Muscle layer of duodenum (tissue), 2 donors: ENCODE data around the gene KIAA0930.
A peak's percentile ranks its signal among the peaks of the same experiment; 100 is the strongest.

Experiments used
- H3K27ac ChIP-seq: one replicate; pipeline ENCODE4 v1.7.0; 2013; ENCODE audit warnings: mild to moderate bottlenecking, low read length
- H3K27me3 ChIP-seq: one replicate; pipeline ENCODE4 v1.7.0; 2013; ENCODE audit warnings: low read depth, mild to moderate bottlenecking, control low read depth, low read length
- H3K36me3 ChIP-seq, 2 donors: one replicate each; pipeline ENCODE4 v1.7.0; 2013; ENCODE audit warnings: low read length in 2 of 2, control low read depth in 1 of 2, mild to moderate bottlenecking in 1 of 2; ENCODE audit not compliant: insufficient read depth in 2 of 2, control insufficient read depth in 1 of 2
- H3K4me1 ChIP-seq, 2 donors: one replicate each; pipeline ENCODE4 v1.7.0; 2013; ENCODE audit warnings: low read length in 2 of 2, mild to moderate bottlenecking in 2 of 2, control low read depth in 1 of 2, moderate library complexity in 1 of 2; ENCODE audit not compliant: insufficient read depth in 2 of 2, control insufficient read depth in 1 of 2
- H3K4me3 ChIP-seq, 2 donors: one replicate each; pipeline ENCODE4 v1.7.0; 2013; ENCODE audit warnings: low read length in 2 of 2, low read depth in 1 of 2, mild to moderate bottlenecking in 1 of 2
- H3K9me3 ChIP-seq, 2 donors: one replicate each; pipeline ENCODE4 v1.7.0; 2013; ENCODE audit warnings: low read length in 2 of 2, control low read depth in 1 of 2, mild to moderate bottlenecking in 1 of 2; ENCODE audit not compliant: control insufficient read depth in 1 of 2
- donor health status: healthy.

Gene KIAA0930

DNA sequence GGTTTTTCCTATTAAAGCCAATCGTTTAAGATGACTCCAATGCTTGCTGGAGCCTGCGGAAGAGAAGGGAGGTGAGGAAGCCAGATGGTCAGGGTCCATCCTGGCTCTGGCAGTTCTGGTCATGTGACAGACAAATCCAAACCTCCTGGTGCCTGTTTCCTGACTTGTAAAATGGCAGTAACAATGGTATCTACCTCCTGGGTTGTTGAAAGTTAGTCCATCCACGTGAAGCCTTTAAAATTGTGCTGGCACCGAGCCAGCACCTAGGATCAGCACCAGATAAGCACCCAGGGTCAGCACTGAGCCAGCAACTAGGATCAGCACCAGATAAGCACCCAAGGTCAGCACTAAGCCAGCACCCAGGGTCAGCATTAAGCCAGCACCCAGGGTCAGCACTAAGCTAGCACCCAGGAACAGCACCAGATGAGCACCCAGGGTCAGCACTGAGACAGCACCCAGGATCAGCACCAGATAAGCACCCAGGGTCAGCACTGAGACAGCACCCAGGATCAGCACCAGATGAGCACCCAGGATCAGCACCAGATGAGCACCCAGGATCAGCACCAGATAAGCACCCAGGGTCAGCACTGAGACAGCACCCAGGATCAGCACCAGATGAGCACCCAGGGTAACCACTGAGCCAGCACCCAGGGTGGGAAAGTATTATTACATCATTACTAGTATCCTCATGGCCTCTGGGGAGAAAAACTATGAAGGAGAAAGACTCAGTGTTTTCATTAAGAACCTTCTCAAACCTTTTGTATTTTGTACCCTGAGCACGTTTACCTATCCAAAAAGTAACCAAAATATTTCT lies 17.2 kb downstream of the KIAA0930 start:
- Histone ChIP-seq H3K27ac (no peak overlapping the region), H3K9me3 (no peaks in the 10 kb centered on the region), H3K27me3 (no peaks in the 10 kb centered on the region), H3K4me3 (no peak overlapping the region), H3K4me1 (peaks cover 0 to 36% of the 10 kb centered on the region in 2 donors), H3K36me3 (no peaks in the 10 kb centered on the region)

DNA sequence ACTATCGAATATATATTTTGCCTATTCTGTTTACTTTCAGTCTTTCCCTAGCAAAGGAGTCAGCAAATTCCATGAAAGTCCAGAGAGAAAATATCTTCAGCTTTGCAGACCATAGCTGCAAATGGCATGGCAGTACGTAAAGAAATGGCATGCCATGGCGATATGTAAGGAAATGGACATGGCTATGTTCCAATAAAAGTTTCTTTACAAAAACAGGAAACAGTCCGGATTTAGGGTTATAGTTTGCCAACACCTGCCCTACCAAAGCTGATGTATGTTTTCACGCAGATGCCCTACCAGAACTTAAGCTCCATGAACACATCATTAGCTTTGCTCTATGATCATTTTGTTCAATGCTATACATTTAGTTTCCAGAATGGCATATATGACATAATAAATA lies 19.5 kb downstream of the KIAA0930 start:
- H3K27me3 ChIP-seq = no peaks in the 10 kb centered on the region
- no peak overlapping the region for H3K27ac ChIP-seq
- H3K36me3 ChIP-seq = no peaks in the 10 kb centered on the region
- no peak overlapping the region for H3K4me3 ChIP-seq
- peaks cover 5 to 28% of the 10 kb centered on the region in 2 donors for H3K4me1 ChIP-seq
- H3K9me3 ChIP-seq = no peaks in the 10 kb centered on the region

DNA sequence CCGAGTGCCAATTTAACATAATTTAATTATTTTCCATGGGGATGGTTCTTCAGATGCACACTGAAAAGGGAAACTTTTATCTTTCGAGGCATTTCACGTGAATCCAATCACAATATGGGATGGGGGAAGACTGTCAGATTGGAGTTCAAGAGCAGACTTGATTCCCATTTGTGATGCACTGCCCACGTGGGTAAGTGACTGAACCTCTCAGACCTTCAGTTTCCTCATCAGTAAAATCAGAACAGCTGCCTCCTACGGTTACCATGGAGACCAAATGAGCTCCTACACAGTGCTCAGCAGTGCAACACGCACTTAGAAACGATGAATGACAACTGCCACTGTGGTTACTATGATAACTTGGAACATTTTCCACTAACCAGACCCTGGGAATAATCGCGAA lies 21.7 kb downstream of the KIAA0930 start:
- no peaks in the 10 kb centered on the region for H3K27me3 ChIP-seq
- H3K4me3 ChIP-seq = no peak overlapping the region
- peaks cover 5 to 11% of the 10 kb centered on the region in 2 donors for H3K4me1 ChIP-seq
- no peak overlapping the region for H3K27ac ChIP-seq
- H3K36me3 ChIP-seq = no peaks in the 10 kb centered on the region
- no peaks in the 10 kb centered on the region for H3K9me3 ChIP-seq

DNA sequence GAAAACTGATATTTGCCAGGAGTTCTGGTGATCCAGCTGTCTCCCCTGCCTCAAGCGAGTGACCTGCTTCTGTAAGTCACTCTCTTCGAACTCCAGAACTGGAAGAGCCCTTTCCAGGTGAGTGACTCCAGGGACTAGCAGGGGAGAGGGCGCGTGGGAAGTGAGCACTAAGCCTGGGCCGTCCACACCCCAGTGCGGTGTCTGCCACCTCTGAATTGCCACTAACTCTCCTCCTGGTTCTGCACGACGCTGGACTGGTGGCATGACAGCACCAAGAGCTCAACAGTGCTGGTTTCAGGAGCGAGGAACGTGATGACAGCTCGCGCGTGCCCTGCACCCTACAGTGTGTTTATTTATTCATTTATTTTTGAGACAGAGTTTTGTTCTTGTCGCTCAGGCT lies 22.9 kb downstream of the KIAA0930 start:
- H3K36me3 ChIP-seq = no peaks in the 10 kb centered on the region
- no peaks in the 10 kb centered on the region for H3K9me3 ChIP-seq

DNA sequence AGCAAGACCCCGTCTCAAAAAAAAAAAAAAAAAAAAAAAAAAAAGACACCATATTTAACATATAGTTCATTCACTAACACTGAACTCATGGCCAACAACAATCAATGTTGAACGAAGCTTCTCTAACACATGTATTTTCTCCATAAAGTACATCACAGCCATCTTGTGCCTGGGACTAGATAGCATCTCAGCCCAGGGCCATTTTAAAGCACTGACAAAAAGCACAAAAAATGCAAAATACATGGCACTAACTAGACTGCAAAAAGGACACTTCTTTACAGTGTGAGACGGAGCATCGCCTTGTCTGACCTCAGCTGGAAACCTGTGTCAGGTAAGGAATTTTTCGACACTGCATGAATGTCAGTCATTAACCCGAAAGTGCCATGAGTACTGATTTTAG lies 23.3 kb downstream of the KIAA0930 start:
- H3K9me3 ChIP-seq = no peaks in the 10 kb centered on the region
- H3K4me3 ChIP-seq = no peak overlapping the region
- no peak overlapping the region for H3K27ac ChIP-seq
- H3K27me3 ChIP-seq = no peaks in the 10 kb centered on the region
- no peaks in the 10 kb centered on the region for H3K36me3 ChIP-seq
- peaks cover 5 to 19% of the 10 kb centered on the region in 2 donors for H3K4me1 ChIP-seq

More for the DNA sequence above, 22.9 kb downstream of the KIAA0930 start:
- peaks cover 5 to 16% of the 10 kb centered on the region in 2 donors for H3K4me1 ChIP-seq
- H3K4me3 ChIP-seq = no peak overlapping the region
- H3K27ac ChIP-seq = no peak overlapping the region
- H3K27me3 ChIP-seq = no peaks in the 10 kb centered on the region

DNA sequence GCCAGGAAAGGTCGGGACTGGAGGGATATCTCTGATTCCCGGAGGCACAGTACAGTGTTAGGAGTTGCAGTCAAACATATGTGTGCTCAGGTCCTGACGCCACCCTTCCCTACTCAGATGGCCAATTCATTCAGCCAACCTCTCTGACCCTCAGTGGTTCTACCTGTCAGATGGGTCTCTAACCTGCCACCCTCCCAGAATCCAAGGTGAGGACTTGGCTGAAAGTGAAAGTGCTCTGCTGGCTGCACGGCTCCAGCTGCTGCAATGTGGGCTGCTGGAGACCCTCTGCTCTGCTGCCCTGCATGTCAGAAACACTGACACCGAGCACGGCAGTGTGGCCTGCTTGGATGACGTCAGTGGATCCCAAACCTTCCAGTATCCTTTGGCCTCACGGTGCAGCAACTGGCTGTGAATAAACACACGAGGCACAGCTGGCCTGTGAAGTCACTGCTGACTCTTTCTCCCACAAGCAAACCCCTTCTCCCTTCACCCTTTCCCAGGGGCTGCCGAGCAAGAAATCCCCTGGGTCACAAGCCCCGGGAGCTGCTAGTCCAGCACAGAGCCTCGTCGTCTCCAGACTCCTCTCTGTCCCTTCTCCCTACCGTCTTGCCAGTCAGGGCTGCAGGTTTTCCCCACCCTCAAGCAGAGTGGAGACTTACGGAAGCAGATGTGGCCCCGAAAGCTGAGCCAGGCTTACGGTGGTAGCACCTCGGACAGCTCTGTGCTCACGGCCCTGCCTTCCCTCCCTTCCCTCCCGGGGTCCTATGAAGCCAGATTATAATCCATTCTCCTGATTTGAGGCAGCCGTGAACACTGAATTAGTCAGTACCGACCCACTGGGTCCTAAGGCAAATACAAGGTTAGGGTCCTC lies 24.3 kb downstream of the KIAA0930 start:
- no peak overlapping the region for H3K4me3 ChIP-seq
- H3K27ac ChIP-seq = no peak overlapping the region
- no peaks in the 10 kb centered on the region for H3K27me3 ChIP-seq
- H3K9me3 ChIP-seq = no peaks in the 10 kb centered on the region
- peaks cover 13 to 26% of the 10 kb centered on the region in 2 donors for H3K4me1 ChIP-seq
- no peaks in the 10 kb centered on the region for H3K36me3 ChIP-seq

DNA sequence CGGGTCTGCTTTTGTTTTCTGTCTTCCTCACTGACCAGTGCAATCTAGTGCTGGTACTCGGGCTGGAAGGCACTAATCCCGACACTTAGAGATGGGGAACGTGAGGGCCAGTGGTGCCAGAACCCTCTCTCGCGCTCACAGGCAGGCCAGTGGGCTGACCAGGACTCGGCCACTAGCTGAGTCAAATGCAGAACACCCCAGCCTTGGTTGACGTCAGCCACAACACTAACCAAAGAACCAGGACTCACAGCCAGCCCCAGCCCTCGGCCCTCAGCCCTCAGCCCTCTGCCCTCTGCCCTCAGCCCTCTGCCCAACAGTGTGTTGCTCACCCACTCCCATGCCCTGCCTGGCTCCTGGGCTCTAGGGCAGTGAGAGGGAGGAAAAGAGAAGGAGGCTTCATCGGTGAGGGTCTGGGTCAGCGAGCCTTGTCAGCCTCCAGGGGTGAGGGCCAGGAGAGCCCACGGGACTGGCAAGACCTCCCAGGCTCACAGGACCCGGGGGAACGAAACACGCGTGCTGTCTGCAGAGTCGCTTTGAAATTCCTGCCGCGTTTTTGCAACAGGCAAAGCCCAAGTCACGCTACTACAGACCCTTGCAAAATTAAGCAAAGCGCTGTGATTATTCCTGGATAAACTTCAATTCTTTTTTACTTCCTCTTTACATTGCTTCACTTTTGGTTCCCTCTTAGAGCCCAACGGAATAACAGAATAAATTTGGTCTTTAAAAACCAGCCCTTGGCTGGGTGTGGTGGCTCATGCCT lies 27.5 kb downstream of the KIAA0930 start:
- Histone ChIP-seq H3K4me3 (peak overlapping the region; percentile 43 to 46), H3K27me3 (no peaks in the 10 kb centered on the region), H3K27ac (peak overlapping the region; percentile 45), H3K9me3 (no peaks in the 10 kb centered on the region), H3K36me3 (no peaks in the 10 kb centered on the region), H3K4me1 (peaks cover 13 to 39% of the 10 kb centered on the region in 2 donors)

DNA sequence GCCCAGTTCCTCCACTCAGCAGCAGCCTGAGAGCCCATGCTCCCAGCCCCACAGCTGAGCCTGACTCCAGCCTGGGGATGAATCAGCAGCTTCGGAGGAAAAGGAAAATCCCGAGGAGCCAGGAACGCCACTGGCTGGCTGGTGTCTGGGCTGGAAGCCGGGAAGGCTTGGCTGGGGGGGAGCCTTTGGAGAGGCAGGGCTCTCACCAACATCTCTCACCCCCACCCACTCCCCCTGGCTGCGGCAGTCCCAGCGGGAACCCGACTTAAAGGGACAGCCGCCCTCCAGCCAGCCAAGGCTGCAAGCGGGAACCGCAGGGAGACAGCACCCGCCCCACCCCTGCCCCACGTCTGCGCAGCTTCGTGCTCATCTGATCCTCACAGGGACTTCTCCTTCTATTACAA lies 28.4 kb downstream of the KIAA0930 start:
- Histone ChIP-seq H3K27me3 (no peaks in the 10 kb centered on the region), H3K4me1 (peaks cover 13 to 39% of the 10 kb centered on the region in 2 donors), H3K4me3 (peak overlapping the region; percentile 43 to 46), H3K36me3 (no peaks in the 10 kb centered on the region), H3K9me3 (no peaks in the 10 kb centered on the region), H3K27ac (peak overlapping the region; percentile 39)

DNA sequence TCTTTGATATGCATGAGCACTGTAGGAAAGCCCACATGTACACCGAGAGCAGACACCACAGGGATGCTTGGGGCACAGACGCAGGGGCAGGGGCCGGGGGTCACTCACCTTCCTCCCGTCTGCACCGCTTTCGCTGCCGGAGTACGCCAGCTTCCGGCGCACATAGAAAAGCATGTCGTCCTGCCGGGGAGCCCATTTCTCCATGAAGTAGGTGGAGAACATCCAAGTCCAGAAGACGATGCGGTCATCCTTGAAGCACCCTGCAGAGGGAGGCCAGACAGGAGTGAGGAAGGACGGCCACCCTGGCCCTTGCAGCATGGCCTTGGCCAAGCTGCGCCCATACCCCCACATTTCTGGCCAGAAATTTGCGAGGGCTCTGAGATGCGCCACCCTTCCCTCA lies 28.8 kb downstream of the KIAA0930 start:
- H3K27ac ChIP-seq = peak overlapping the region; percentile 14
- H3K27me3 ChIP-seq = no peaks in the 10 kb centered on the region
- no peaks in the 10 kb centered on the region for H3K36me3 ChIP-seq
- H3K4me1 ChIP-seq = peaks cover 13 to 38% of the 10 kb centered on the region in 2 donors
- no peaks in the 10 kb centered on the region for H3K9me3 ChIP-seq
- H3K4me3 ChIP-seq = peak overlapping the region; percentile 42 to 43

DNA sequence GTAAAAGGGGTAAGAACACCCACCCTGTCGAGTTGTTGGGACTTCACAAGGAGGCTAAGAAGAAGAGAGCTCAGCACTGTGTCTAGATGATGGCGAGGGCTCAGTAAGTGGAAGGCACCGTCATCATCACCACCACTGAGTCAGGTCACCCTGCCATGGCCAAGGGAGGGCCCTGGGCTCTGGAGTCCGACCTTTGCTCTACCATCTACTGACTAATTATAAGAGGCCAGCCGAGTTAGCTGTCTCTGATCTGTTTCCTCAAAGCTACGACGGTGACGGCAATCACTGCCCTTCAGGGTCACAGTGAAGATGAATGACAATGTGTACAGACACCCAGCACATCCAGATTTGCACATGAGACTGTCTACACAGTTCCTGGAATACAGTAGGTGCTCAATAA lies 29.3 kb downstream of the KIAA0930 start:
- Histone ChIP-seq H3K4me3 (peak overlapping the region in 1 of 2 donors; percentile 43), H3K36me3 (no peaks in the 10 kb centered on the region), H3K27me3 (no peaks in the 10 kb centered on the region), H3K27ac (peak overlapping the region; percentile 14), H3K9me3 (no peaks in the 10 kb centered on the region), H3K4me1 (peaks cover 9 to 34% of the 10 kb centered on the region in 2 donors)

DNA sequence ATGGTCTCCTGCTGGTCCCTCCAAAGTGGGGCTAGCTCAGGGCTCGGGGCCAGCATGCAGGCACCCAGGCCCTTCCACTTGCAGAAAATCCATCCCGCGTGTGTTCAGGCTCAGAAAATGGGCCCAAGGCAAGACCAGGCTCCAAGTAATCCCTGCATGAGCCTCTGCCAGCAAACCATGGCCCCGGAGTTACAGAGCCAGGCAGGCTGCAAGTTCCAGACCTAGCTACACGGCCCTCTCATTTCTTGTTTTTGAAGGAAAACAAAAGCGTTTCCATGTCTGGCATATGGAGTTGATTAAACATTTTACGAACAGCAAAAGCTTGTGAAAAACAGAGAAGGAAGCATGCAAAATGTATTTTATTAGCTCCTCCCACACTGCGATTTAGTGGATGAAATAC lies 29.7 kb downstream of the KIAA0930 start:
- Histone ChIP-seq H3K27ac (peak overlapping the region; percentile 14), H3K9me3 (no peaks in the 10 kb centered on the region), H3K36me3 (no peaks in the 10 kb centered on the region), H3K27me3 (no peaks in the 10 kb centered on the region), H3K4me3 (no peak overlapping the region), H3K4me1 (peaks cover 8 to 32% of the 10 kb centered on the region in 2 donors)
